ENCODE data around the gene ATP2A3.

- TF ChIP-seq POLR2A (IDR thresholded peaks at IDR 0.05): no peak
- TF ChIP-seq, protein P1, sequence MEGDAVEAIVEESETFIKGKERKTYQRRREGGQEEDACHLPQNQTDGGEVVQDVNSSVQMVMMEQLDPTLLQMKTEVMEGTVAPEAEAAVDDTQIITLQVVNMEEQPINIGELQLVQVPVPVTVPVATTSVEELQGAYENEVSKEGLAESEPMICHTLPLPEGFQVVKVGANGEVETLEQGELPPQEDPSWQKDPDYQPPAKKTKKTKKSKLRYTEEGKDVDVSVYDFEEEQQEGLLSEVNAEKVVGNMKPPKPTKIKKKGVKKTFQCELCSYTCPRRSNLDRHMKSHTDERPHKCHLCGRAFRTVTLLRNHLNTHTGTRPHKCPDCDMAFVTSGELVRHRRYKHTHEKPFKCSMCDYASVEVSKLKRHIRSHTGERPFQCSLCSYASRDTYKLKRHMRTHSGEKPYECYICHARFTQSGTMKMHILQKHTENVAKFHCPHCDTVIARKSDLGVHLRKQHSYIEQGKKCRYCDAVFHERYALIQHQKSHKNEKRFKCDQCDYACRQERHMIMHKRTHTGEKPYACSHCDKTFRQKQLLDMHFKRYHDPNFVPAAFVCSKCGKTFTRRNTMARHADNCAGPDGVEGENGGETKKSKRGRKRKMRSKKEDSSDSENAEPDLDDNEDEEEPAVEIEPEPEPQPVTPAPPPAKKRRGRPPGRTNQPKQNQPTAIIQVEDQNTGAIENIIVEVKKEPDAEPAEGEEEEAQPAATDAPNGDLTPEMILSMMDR (IDR thresholded peaks at IDR 0.05): no peak
Observed at GRCh38 chr17:3970668-3971067, 6.4 kb upstream of the ATP2A3 start.
